Suppressor macrophage treated with lipopolysaccharide for 1 hour (primary cell): ENCODE data around the gene SLC7A8.

Experiments
- DNase-seq, 3 donors: peaks; one replicate each; pipeline ENCODE4 v3.0.0-alpha.2; 2020 to 2022

The SLC7A8 gene

GRCh38 chr14:23154964-23155587 is 28.4 kb downstream of the SLC7A8 start:
- peak; percentile 82 to 87 (median 85) for DNase-seq

- DNase-seq = peak; percentile 57 to 71 (median 59)
Measured at GRCh38 chr14:23153851-23154796, 29.3 kb downstream of the SLC7A8 start.

- no peak for DNase-seq
Measured at GRCh38 chr14:23151342-23151741, 32.1 kb downstream of the SLC7A8 start.

GRCh38 chr14:23149745-23150144 is 33.7 kb downstream of the SLC7A8 start:
- no peak for DNase-seq

GRCh38 chr14:23148591-23149249 is 34.7 kb downstream of the SLC7A8 start:
- DNase-seq = no peak

GRCh38 chr14:23147676-23148075 is 35.8 kb downstream of the SLC7A8 start:
- no peak for DNase-seq

GRCh38 chr14:23146980-23147379 is 36.5 kb downstream of the SLC7A8 start:
- DNase-seq = no peak

- no peak for DNase-seq
Measured at GRCh38 chr14:23146351-23146910, 37.0 kb downstream of the SLC7A8 start.

- DNase-seq = no peak
Measured at GRCh38 chr14:23145794-23146350, 37.6 kb downstream of the SLC7A8 start.

- no peak for DNase-seq
Measured at GRCh38 chr14:23143911-23144310, 39.5 kb downstream of the SLC7A8 start.

GRCh38 chr14:23142826-23143225 is 40.6 kb downstream of the SLC7A8 start:
- no peak for DNase-seq

- DNase-seq = no peak
Measured at GRCh38 chr14:23141706-23142444, 41.6 kb downstream of the SLC7A8 start.

GRCh38 chr14:23140371-23140770 is 43.1 kb downstream of the SLC7A8 start:
- no peak for DNase-seq

GRCh38 chr14:23139874-23140273 is 43.6 kb downstream of the SLC7A8 start:
- DNase-seq = no peak

- DNase-seq = no peak
Measured at GRCh38 chr14:23137813-23138535, 45.5 kb downstream of the SLC7A8 start.

GRCh38 chr14:23137192-23137812 is 46.2 kb downstream of the SLC7A8 start:
- DNase-seq = no peak

- DNase-seq = no peak
Measured at GRCh38 chr14:23136566-23137133, 46.8 kb downstream of the SLC7A8 start.

GRCh38 chr14:23132970-23133369 is 50.5 kb downstream of the SLC7A8 start:
- no peak for DNase-seq

- no peak for DNase-seq
Measured at GRCh38 chr14:23131482-23131881, 52.0 kb downstream of the SLC7A8 start.

- DNase-seq = no peak
Measured at GRCh38 chr14:23130871-23131270, 52.6 kb downstream of the SLC7A8 start.
